Activated CD4-positive, alpha-beta T cell treated with anti-CD3 and anti-CD28 coated beads, Interleukin-2, amount 10 ng/mL, durations not matched to agents 24 days and 14 days (primary cell): ENCODE results near the gene CEP170. TPM values are rescaled to one million over a fixed set of nuclear protein-coding genes. Genes with fewer than 3 reads are reported as not detected.
"Not testable (repeated sequence)": the region's sequence is repeated elsewhere in the genome, so short reads cannot be mapped to it uniquely, and the experiment has no call there.

Experiments
- DNase-seq: peaks from one replicate; pipeline ENCODE4 v3.0.0; 2022
- H3K27ac Mint-ChIP-seq: one replicate; pipeline ENCODE4 v1.8.0; 2022; ENCODE audit warnings: mild to moderate bottlenecking, mixed read lengths
- H3K27me3 Mint-ChIP-seq: one replicate; pipeline ENCODE4 v1.8.0; 2022; ENCODE audit warnings: mixed read lengths
- H3K36me3 Mint-ChIP-seq: one replicate; pipeline ENCODE4 v1.8.0; 2022; ENCODE audit warnings: low read depth, mild to moderate bottlenecking, mixed read lengths
- H3K4me1 Mint-ChIP-seq: one replicate; pipeline ENCODE4 v1.8.0; 2021; ENCODE audit warnings: mixed read lengths
- H3K4me3 Mint-ChIP-seq: one replicate; pipeline ENCODE4 v1.8.0; 2022; ENCODE audit warnings: mild to moderate bottlenecking, moderate library complexity, mixed read lengths
- H3K9me3 Mint-ChIP-seq: one replicate; pipeline ENCODE4 v1.8.0; 2021; ENCODE audit warnings: mixed read lengths
- intact Hi-C: fragments of 100-400 bp; cut with micrococcal nuclease; formaldehyde crosslinking; loops from one replicate; pipeline ENCODE4 v1.15.1; 2023
- total RNA-seq: library from RNA; stranded (reverse); gene quantifications from 2 replicates; pipeline ENCODE4 v1.2.3, GENCODE V29; 2022

The CEP170 gene
- total RNA-seq, 1 donor from 2014 or later, result 53.4 TPM

DNA sequence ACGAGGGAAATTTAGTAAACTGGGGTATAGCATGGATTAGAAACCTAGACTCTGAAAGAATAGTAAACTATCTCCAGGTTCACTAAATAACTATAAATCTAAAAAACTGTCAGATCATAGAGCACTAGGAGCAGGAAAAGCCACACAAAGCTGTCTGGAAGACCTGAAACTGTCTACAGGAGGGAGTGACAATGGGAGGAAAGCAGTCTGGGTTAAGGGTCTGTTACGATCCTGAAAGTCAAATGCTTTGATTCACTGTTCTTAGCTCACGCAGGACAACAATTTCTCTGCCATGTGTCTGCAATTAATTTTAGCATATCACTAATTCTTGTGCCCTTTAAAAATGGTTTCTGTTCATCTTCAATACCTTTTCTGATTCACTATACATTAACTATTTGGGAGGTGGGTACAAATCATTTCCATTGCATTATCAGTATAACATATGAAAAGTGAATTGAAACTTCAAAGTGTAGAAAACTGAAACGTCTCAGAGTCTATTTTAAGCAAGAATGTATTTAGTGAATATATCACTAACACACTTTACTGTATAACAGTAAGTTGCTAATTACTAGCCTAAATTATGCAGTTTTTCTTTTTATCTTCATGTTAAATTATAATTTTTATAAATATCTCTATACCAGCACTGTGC lies 18.4 kb downstream of the CEP170 start:
- intact Hi-C loops, result no loop called here
- peaks cover 16% of the 10 kb centered on the region for H3K9me3 Mint-ChIP-seq
- H3K27ac Mint-ChIP-seq, result no peak overlapping the region
- H3K27me3 Mint-ChIP-seq, result no peaks in the 10 kb centered on the region
- no peak for DNase-seq
- peaks cover 46% of the 10 kb centered on the region for H3K36me3 Mint-ChIP-seq
- no peak overlapping the region for H3K4me3 Mint-ChIP-seq
- peaks cover 2% of the 10 kb centered on the region for H3K4me1 Mint-ChIP-seq

DNA sequence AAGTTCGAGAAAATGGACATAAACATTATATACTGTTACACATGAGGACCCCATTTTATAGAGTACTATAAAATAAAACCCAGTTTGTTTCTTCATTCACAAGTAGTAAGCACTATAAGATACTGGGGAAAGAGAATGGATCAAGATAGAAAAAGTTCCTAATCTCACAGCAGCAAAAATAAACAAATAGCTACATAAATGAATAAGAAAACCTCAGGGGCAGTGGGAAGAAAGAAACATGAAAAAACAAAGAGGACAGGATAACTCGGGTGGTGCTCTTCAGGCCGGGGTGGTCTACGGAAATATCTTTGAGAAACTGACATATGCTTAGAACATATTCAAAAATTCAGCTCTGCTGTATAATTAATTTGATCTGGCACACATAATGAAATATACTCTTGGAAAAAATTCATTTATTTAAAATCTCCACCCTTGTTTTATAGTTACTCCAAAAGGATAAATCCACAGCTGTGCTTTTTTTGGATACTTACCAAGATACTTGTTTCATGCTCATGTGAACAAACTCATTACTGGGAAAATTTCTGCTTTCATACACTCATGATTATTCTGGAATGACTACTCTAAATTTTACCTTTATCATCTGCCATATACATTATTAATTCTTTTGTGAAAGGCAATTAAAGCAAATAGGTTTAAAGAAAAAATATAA lies 20.0 kb downstream of the CEP170 start:
- DNase-seq, result no peak
- Mint-ChIP-seq H3K9me3 (peaks cover 24% of the 10 kb centered on the region), H3K27ac (no peak overlapping the region), H3K4me3 (no peak overlapping the region), H3K27me3 (no peaks in the 10 kb centered on the region), H3K4me1 (peaks cover 4% of the 10 kb centered on the region), H3K36me3 (peaks cover 53% of the 10 kb centered on the region)
- intact Hi-C loops, result no loop called here

DNA sequence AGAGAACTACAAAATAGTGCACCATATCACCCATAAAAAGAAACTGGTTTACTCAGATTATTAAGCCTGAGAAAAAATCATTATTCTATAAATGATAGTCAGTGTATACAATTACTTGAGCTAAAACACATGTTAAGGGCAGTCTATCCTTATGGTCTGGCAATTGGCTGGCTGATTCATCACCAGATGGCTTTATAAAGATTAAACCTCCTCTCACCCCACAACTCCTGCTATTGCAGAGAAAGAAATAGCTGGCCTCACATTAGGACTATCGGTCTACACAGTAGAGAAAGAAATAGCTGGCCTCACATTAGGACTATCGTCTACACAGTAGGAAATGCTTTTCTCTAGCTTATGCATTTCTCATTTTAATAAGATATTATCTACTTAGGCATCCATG lies 21.2 kb downstream of the CEP170 start:
- Mint-ChIP-seq H3K4me1 (peaks cover 7% of the 10 kb centered on the region), H3K4me3 (no peak overlapping the region), H3K9me3 (peaks cover 29% of the 10 kb centered on the region), H3K36me3 (peaks cover 55% of the 10 kb centered on the region), H3K27ac (no peak overlapping the region), H3K27me3 (no peaks in the 10 kb centered on the region)
- DNase-seq, result no peak
- intact Hi-C loops, result no loop called here

DNA sequence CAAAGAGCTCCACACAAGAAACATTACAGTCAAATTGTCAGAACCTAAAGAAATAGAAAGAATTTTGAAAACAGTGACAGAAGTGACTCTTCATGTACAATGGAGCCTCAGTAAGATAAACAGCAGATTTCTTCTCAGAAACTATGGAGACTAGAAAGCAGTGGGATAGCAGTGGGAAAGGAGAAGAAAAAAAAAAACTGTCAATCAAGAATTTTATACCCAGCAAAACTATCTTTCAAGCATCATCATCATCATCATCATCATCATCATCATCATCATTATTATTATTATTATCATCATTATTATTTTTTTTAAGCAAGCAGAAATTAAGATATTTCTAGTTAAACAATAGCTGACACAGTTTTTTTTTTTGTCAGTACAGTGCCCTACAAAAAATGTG lies 24.2 kb downstream of the CEP170 start:
- H3K36me3 Mint-ChIP-seq, result peaks cover 47% of the 10 kb centered on the region
- peaks cover 29% of the 10 kb centered on the region for H3K9me3 Mint-ChIP-seq
- no peak for DNase-seq
- no peaks in the 10 kb centered on the region for H3K27me3 Mint-ChIP-seq
- intact Hi-C loops, result no loop called here
- peaks cover 7% of the 10 kb centered on the region for H3K4me1 Mint-ChIP-seq
- H3K4me3 Mint-ChIP-seq, result no peak overlapping the region
- H3K27ac Mint-ChIP-seq, result no peak overlapping the region

DNA sequence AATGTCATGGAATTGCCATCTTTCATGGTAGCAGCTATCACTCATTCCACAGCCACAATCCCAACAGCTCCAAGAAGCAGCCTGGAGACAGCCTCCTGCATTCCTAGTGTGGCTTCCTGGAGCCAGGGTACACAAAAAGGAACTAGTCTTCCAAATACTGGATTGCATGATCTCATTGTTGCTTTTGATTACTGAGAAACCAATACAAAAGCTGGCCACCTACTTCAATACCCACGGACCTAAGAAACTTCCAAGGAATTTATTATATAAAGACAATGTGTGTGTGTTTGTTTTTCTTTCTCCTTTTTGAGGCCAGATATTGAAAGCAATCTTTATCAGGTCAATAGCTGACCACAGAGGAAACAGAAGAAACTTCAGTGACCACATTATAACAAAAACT lies 25.6 kb downstream of the CEP170 start:
- Mint-ChIP-seq H3K36me3 (peaks cover 42% of the 10 kb centered on the region), H3K27ac (no peak overlapping the region), H3K4me3 (no peak overlapping the region), H3K4me1 (peaks cover 5% of the 10 kb centered on the region), H3K27me3 (no peaks in the 10 kb centered on the region), H3K9me3 (peaks cover 24% of the 10 kb centered on the region)
- no peak for DNase-seq
- intact Hi-C loops, result no loop called here

DNA sequence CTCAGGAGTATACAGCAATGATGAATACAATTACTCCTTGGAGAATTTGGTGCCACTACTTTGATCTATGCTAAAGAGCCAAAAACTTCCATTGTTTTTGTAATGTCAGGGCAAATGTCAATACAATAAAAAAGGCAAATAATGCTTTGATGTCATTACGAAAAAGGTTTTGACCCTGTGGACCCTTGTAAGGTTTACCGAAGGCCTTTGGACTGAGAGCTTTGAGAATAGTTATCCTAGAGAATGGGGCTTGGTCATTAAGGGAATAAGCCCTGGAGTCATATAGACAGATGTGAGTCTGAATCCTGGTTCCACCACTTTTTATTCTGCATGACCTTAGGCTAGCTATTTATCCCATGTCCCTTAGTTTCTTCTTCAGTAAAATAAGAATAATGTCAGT lies 27.5 kb downstream of the CEP170 start:
- no peak overlapping the region for H3K4me3 Mint-ChIP-seq
- no peak overlapping the region for H3K27ac Mint-ChIP-seq
- peaks cover 48% of the 10 kb centered on the region for H3K36me3 Mint-ChIP-seq
- H3K27me3 Mint-ChIP-seq, result no peaks in the 10 kb centered on the region
- peaks cover 5% of the 10 kb centered on the region for H3K4me1 Mint-ChIP-seq
- DNase-seq, result no peak
- H3K9me3 Mint-ChIP-seq, result peaks cover 17% of the 10 kb centered on the region
- intact Hi-C loops, result no loop called here

DNA sequence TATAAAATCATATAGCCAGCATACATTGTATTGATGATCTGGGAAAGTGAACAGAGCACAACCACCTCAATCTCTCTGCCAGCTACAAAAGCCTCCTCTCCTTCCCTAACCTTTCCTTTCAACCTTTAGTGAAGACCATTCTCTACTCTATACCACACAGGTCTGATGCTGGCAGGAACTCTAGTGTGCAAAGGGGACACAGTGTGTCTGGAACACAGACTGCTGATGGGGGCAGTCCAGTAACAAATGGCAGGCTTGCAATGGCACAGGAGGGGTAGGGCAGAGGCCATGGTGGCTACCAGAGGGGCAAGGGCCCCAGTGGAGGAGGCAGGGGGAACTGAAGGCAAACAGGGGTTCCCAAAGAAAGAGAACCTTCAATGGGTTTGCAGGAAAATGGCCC lies 37.0 kb downstream of the CEP170 start:
- no peak for DNase-seq
- no peaks in the 10 kb centered on the region for H3K4me1 Mint-ChIP-seq
- H3K36me3 Mint-ChIP-seq, result peaks cover 58% of the 10 kb centered on the region
- H3K27me3 Mint-ChIP-seq, result no peaks in the 10 kb centered on the region
- intact Hi-C loops, result loop anchor here (5.0 kb wide), 1 partner anchor 34 kb away; no protein-coding TSS in a partner anchor
- peaks cover 3% of the 10 kb centered on the region for H3K9me3 Mint-ChIP-seq
- no peak overlapping the region for H3K4me3 Mint-ChIP-seq
- no peak overlapping the region for H3K27ac Mint-ChIP-seq

DNA sequence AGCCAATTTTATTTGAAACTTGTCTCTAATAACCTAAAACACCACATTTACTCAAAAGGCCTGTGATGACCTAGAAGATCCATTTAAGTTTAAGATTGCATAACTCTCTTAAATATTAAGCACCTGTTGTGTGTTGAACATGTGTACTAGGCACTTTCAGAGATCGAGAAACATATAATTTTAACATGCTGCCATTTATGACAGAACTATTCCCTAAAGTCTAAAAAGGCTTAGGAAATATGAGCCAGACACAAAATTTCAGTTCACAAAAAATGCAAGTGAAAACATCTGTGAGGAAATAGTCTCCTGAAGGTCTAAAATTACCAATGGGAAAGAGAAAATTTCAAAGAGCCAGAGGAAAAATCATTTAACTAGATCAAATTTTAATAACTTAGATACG lies 37.7 kb downstream of the CEP170 start:
- no peak overlapping the region for H3K27ac Mint-ChIP-seq
- peaks cover 52% of the 10 kb centered on the region for H3K36me3 Mint-ChIP-seq
- DNase-seq, result no peak
- H3K27me3 Mint-ChIP-seq, result no peaks in the 10 kb centered on the region
- H3K4me1 Mint-ChIP-seq, result no peaks in the 10 kb centered on the region
- peaks cover 3% of the 10 kb centered on the region for H3K9me3 Mint-ChIP-seq
- intact Hi-C loops, result loop anchor here (5.0 kb wide), 1 partner anchor 35 kb away; no protein-coding TSS in a partner anchor
- no peak overlapping the region for H3K4me3 Mint-ChIP-seq

DNA sequence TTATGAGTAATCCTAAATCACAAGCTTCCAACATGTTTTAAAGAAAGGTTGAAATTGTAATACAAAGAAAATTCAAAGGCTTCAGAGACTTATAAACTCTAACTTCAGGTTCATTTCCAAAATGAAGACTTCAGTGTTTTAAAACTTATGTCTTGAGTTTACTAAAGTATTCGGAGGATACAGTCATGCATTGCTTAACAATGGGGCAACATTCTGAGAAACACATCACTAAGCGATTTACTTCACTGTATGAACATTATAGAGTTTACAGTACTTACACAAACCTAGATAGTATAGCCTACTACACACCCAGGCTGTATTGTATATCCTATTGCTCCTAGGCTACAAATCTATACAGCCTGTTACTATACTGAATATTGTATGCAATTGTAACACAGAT lies 38.3 kb downstream of the CEP170 start:
- peaks cover 48% of the 10 kb centered on the region for H3K36me3 Mint-ChIP-seq
- no peak overlapping the region for H3K4me3 Mint-ChIP-seq
- peaks cover 3% of the 10 kb centered on the region for H3K9me3 Mint-ChIP-seq
- no peak overlapping the region for H3K27ac Mint-ChIP-seq
- H3K27me3 Mint-ChIP-seq, result no peaks in the 10 kb centered on the region
- H3K4me1 Mint-ChIP-seq, result no peaks in the 10 kb centered on the region
- intact Hi-C loops, result loop anchor here (5.0 kb wide), 1 partner anchor 36 kb away; no protein-coding TSS in a partner anchor
- DNase-seq, result no peak

DNA sequence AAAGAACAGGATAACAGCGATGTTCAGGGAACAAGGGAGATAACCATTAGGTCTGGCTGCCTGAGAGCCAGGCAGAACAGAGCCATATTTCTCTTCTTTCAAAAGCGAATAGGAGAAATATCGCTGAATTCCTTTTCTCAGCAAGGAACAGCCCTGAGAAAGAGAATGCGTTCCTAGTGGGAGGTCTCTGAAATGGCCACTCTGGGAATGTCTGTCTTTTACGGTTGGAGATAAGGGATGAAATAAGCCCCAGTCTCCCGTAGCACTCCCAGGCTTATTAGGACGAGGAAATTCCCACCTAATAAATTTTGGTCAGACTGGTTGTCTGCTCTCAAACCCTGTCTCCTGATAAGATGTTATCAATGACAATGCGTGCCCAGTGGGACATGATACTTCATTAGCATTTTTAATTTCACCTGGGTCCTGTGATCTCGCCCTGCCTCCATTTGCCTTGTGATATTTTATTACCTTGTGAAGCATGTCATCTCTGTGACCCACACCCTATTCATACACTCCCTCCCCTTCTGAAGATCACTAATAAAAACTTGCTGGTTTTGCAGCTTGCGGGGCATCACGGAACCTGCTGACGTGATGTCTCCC lies 39.7 kb downstream of the CEP170 start:
- not testable (repeated sequence) for H3K4me3 Mint-ChIP-seq, DNase-seq, H3K27ac Mint-ChIP-seq, H3K4me1 Mint-ChIP-seq, H3K9me3 Mint-ChIP-seq, H3K27me3 Mint-ChIP-seq
- peaks cover 38% of the 10 kb centered on the region for H3K36me3 Mint-ChIP-seq
- intact Hi-C loops, result loop anchor here (5.0 kb wide), 1 partner anchor 37 kb away; no protein-coding TSS in a partner anchor

DNA sequence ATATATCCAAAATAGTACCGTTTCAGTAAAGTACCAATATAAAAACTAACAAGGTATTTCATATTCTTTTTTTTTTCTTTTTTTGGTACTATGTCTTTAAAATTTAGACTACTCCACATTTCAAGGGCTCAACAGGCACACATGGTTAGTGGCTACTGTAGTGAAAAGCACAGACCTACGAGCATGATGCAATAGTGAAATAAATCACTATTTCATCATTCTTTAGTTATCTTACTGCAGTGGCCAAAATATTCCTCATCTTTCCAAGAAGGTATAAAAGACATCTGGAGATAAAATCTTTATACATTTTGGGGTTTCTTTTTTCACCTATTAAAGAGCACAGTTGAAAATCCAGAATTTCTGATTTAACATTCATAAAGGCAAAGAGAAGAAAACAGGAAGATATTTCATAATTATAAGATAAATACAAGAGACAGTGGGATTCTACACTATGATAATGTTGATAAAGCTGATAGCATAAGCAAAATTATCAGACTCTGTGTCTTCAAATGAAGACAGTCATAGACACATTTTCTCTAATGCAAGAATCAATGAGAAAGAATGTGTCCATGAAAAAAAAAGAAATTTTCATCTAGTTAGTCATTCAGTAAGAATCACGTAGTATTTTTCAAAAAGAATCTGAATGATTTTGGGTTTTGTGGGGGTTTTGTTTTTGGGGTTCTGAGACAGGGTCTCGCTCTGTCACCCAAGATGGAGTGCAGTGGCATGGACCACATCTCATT lies 41.9 kb downstream of the CEP170 start:
- H3K36me3 Mint-ChIP-seq, result peaks cover 25% of the 10 kb centered on the region
- no peak overlapping the region for H3K4me3 Mint-ChIP-seq
- intact Hi-C loops, result no loop called here
- no peak for DNase-seq
- no peaks in the 10 kb centered on the region for H3K4me1 Mint-ChIP-seq
- H3K27ac Mint-ChIP-seq, result no peak overlapping the region
- no peaks in the 10 kb centered on the region for H3K9me3 Mint-ChIP-seq
- no peaks in the 10 kb centered on the region for H3K27me3 Mint-ChIP-seq

DNA sequence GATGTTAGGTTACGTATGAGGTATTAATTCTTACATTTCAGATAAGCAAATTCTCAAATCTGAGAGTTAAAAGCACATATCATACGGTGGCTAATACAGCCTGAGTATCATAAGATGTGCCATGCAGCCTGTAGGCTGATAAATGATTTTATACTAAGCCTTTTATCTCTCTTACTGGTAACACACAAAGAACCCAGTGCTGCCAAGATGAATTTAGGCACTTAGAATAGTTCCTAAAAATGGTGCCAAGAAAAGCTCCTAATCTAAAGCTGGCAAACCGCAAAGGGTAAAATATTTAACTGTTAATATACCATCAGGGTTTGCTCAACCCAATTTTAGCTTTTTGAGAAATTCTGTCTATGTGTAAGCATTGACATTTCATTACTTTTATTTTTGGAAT lies 43.1 kb downstream of the CEP170 start:
- peaks cover 14% of the 10 kb centered on the region for H3K36me3 Mint-ChIP-seq
- H3K4me1 Mint-ChIP-seq, intact Hi-C loops, H3K27ac Mint-ChIP-seq, H3K4me3 Mint-ChIP-seq, H3K27me3 Mint-ChIP-seq, DNase-seq, H3K9me3 Mint-ChIP-seq: not testable (repeated sequence)

DNA sequence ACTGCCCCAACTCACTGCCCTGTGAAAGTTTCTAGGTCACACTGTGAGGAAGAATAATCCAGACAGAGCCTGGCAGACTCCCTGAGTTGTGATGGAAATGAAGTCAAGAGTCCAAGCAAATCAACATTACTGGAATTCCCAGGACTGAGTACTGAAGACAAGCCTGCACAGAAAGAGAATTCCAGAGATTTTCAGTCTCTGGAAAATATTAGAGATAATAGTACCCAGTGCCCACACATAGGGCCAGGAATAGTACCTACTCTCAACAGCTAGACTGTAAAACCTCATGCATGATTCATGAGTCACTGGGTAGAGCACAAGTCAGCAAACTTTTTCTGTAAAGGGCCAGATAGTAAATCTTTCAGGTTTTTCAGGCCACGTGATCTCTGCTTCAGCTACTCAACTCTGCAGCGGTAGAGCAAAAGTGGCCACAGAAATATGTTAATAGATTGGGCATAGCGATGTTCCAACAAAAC lies 50.0 kb downstream of the CEP170 start:
- H3K4me1 Mint-ChIP-seq, H3K27ac Mint-ChIP-seq, H3K27me3 Mint-ChIP-seq, DNase-seq, H3K4me3 Mint-ChIP-seq, H3K9me3 Mint-ChIP-seq, intact Hi-C loops: not testable (repeated sequence)
- H3K36me3 Mint-ChIP-seq, result peaks cover 23% of the 10 kb centered on the region

DNA sequence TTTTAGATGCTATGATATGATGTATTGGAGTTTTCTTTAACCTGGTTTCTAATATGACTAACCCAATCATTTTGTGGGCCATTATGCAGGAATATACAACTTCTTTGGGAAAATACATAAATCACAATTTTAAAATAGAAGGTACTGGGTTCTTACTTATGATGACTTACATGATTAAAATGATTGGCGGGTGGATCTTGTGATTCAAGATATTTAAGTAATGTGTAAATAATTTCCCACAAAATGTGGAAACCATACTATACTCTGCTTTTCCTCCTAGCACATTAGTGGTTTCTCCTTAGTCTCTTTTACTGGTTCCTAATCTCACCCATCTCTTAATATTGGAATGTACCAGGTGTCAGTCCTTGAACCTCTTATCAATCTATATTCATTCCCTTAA lies 50.7 kb downstream of the CEP170 start:
- H3K4me1 Mint-ChIP-seq, H3K4me3 Mint-ChIP-seq, DNase-seq, H3K27ac Mint-ChIP-seq, H3K9me3 Mint-ChIP-seq, intact Hi-C loops, H3K27me3 Mint-ChIP-seq: not testable (repeated sequence)
- H3K36me3 Mint-ChIP-seq, result peaks cover 24% of the 10 kb centered on the region
